CD4-positive, alpha-beta T cell treated with Interferon alpha-2 for 1 hour (primary cell): ENCODE data around the gene CLDN22.

Source experiments
- DNase-seq, 2 donors: peaks; one replicate each; pipeline ENCODE4 v3.0.0-alpha.2; 2020 to 2022

The CLDN22 gene

GRCh38 chr4:183318656-183319055 lies 1.4 kb downstream of the CLDN22 start:
- DNase-seq = no peak

GRCh38 chr4:183314806-183315205 lies 5.3 kb downstream of the CLDN22 start:
- DNase-seq = no peak

DNA sequence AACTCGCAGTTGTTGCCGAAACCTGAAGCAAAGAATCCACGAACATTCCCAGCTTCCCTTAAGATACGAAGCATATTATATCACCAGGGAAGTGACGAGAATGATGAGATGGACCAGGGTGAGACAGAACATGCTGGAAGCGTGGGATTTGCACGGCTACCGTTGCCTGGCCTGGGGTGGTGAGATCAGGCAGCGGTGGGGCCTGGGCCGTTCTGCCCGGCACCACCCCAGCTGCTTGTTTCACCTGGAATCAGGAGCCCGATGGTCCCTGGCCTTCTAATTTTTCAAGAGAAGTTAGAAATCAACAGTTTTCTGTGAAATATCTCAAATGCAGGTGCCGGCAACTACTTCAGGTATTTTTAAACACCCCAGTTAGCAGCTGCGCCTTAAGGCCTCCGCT lies 5.7 kb downstream of the CLDN22 start:
- no peak for DNase-seq

GRCh38 chr4:183312841-183313240 lies 7.2 kb downstream of the CLDN22 start:
- DNase-seq = no peak

- no peak for DNase-seq
These were observed 13.3 kb downstream of the CLDN22 start for GRCh38 chr4:183306811-183307210.

- no peak for DNase-seq
These were observed 15.5 kb downstream of the CLDN22 start for GRCh38 chr4:183304538-183304937.

- no peak for DNase-seq
These were observed 16.0 kb downstream of the CLDN22 start for GRCh38 chr4:183304067-183304466.

DNA sequence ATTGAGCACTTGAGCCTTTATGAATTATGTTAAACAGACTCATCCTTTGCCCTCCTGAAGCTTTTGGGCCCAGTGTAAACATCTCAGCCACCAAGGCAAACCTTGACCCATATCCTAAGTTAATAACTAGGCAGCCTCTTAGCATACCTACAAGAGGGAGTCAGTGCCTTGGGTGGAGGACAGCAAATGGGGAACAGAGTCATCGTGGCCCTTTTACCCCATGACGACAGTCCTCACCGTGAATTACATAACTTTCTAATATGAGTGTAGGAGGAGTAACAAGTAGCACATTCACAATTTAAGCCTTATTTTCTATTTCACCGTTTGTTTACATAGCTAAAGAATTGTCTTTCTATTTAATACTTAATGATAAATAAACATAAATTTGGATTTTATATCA lies 16.8 kb downstream of the CLDN22 start:
- no peak for DNase-seq

DNA sequence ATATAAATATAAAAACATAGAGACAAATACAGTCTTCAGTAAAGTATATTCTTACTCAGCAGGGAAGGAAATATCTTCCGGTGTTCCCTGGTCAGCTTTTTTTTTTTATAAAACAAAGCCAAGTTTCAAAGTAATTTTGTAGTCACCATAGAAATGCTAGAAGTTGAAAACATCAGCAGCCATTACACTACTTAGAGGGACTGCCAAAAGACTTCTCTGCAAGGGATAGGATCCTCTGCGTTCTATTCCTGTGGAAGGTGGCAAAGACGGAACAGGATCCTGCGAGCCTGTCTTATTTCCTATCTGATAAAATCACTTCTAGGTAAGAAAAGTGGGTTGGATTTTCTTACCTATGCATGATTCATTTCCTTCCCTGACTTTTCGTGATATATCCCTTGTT lies 19.4 kb downstream of the CLDN22 start:
- DNase-seq = no peak

DNA sequence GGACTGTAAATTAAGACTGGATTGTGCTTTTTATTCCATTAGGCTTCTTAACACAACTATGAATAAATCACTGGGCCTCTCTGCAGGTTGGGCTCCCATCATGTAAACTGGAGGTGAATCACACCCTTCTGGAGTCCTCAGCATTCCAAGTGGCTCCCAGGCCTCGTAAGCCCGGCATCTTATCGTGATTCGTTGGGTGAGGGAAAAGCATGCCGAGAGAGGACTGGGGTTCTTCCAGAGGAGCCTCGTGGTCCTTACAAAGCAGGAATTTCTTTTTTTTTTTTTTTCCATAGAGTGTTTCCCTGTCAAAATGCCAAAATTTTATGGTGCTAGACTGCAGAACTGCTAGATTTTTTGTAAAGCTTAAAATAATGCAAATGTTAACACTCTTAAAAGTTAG lies 20.0 kb downstream of the CLDN22 start:
- no peak for DNase-seq

DNA sequence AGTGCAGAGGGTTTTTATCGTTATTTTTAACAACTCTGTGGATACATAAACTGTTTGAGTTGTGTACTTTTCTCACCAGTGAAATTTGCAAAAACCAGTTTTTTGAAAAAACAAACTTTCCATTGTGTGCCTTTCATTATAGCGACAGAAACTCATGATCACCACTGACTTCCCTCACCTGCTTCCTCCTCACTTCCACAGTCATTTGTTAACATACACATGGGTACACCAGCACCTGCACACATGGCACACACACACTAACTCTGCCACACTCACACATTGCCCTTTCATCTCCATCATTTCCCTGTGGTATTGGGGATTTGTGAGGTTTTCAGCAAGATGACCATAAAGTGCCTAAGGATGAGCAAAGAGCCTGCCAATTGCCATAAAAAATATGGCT lies 20.6 kb downstream of the CLDN22 start:
- DNase-seq = no peak

- DNase-seq = no peak
These were observed 22.4 kb downstream of the CLDN22 start for GRCh38 chr4:183297675-183298074.

- DNase-seq = no peak
These were observed 24.4 kb downstream of the CLDN22 start for GRCh38 chr4:183295711-183296110.

- no peak for DNase-seq
These were observed 29.0 kb downstream of the CLDN22 start for GRCh38 chr4:183291070-183291469.

DNA sequence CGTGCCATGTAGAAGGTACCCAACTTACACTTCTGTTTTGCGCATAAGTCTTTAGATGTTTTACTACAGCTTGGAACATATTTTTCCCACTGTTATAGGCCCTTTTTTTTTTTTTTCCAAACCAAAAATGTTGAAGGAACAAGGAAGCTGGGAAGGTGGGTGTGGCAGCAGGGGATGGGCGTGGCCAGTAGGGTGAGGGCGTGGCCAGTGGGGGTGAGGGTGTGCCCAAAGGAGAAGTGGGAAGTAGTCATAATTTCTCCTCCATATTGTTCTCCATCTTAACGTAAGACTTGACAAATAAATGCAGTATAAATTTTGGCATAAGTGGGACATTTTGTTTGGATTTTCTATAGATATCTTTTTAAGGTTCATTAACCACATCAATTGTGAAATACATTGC lies 30.4 kb downstream of the CLDN22 start:
- DNase-seq = no peak

GRCh38 chr4:183288955-183289354 lies 31.1 kb downstream of the CLDN22 start:
- no peak for DNase-seq

DNA sequence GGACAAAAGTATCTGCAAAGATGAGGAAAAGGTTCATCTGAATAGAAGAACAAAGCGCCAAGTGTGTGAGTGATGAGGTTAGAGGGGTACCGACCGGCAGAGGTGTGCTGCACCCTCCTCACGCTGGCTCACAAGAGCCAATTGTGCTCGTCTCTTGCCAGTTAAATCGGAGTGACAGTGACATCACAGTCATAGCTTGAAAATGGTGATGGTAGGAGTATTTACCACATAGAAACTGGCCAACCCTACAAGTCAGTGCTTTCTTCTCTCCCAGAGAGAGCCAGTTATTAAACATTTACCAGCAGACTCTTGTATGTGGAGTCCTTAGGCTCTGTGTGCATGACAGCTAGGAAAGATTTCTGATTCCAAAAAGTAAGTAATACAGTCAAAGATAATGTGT lies 32.4 kb downstream of the CLDN22 start:
- DNase-seq = no peak

DNA sequence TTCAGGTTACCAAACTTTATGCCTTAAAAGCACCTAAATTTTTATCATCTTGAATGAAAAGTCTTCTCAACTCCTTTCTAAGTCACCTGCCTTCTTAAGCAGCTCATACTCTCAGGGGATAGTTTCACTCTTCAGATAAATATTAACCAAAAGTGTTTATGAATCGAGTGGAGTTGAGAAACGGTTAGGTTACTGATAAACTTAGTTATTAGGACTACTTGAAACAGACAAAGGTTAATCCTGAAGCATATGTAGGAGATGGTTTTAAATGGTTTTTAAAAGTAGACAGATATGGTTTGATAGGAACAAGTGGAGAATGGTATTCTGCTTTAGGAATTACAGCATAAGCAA lies 32.8 kb downstream of the CLDN22 start:
- no peak for DNase-seq

GRCh38 chr4:183286590-183287308 lies 33.3 kb downstream of the CLDN22 start:
- DNase-seq = no peak

GRCh38 chr4:183285886-183286285 lies 34.2 kb downstream of the CLDN22 start:
- no peak for DNase-seq

GRCh38 chr4:183284965-183285364 lies 35.1 kb downstream of the CLDN22 start:
- DNase-seq = no peak

GRCh38 chr4:183284258-183284785 lies 35.8 kb downstream of the CLDN22 start:
- DNase-seq = no peak

DNA sequence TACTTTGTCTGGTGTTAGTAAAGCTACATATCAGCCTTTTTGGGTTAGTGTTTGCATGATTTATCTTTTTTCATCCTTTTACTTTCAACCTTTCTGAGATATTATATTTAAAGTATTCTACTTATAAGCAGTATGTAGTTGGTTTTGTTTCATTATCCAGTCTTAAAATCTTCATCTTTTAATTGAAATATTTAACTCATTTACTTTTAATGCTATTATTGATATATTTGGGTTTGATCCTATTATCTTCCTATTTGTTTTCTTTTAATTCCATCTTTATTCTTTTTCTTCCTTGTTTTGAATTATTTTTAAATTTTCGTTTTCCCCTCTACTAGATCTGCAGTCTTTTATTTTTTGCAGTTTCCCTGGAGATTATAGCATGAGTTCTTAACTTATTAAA lies 44.0 kb downstream of the CLDN22 start:
- no peak for DNase-seq

DNA sequence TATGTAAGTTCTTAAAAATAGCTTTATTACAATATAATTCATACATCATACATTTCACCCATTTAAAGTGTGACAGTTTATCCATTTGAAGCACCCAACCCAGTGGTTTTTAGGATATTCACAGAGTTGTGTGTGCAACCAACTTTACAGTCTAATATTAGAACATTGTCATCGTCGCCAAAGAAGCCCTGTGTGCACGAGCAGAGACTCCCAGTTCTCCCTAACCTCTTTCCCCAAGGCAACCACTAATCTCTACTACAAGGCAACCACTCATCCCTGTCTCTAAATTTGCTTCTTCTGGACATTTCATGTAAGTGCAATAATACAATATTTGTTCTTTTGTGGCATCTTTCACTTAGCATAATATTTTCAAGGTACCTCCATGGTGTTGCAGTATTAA lies 47.7 kb downstream of the CLDN22 start:
- no peak for DNase-seq

- DNase-seq = no peak
These were observed 51.5 kb downstream of the CLDN22 start for GRCh38 chr4:183268556-183268955.
